GM12875 (cell line): Measurements from ENCODE around the gene RPP25L.

ENCODE experiments used
- H3K4me3 ChIP-seq: one replicate; pipeline ENCODE4 v1.5.1; 2011; ENCODE audit warnings: low read depth, low read length, control low read depth
- TF ChIP-seq, protein P1 (sequence below): IDR thresholded peaks from 2 replicates; pipeline ENCODE4 v1.5.1; 2011; ENCODE audit warnings: low read depth, mild to moderate bottlenecking, control low read depth, inconsistent platforms, low read length, moderate library complexity, borderline replicate concordance; ENCODE audit not compliant: insufficient read depth

RPP25L gene, protein sequence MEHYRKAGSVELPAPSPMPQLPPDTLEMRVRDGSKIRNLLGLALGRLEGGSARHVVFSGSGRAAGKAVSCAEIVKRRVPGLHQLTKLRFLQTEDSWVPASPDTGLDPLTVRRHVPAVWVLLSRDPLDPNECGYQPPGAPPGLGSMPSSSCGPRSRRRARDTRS

DNA sequence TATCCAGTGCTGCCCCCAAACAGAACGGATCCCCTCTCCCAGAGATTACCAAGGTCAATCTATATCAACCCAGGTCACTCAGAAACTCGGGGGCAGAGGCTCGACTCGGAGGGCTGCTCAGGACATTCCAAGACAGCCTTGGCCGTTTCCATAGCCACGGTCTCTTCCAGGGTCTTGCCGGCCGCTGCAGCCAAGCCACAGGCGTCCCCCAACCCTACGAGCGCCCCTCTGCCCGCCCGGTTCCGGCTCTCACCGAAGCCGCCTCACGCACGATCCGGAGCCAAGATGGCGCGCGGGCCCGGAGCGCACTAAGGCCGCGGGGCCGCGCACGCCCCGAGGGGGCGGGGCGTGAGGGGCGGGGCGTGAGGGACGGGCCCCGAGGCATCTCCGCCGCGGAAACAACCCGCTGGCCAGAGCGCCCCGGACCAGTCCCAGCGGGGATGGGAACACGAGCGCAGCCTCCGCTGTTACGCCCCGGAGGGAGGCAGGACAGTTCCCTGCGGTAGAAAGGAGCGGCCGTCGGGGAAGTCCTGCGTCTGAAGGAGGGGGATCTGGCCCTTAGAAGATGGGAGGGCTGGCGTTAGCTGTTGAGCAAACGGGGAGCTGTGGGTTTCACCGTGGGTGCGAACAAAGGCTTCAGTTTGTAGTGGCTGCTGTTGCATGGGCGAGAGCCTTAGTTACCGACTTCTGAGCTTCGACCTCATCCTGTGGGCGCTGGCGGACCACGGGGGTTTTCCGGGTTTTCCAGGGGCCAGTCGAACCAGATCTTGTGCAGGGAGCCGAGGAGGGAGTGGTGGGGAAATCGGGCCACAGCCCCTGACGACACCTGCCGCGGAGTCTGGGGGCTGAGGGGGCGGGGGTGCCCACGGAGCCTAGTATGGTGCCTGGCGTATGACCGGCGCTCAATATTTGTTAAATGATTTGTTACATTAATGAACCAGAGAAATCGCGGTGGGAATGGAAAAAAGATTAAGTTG lies at the start of gene RPP25L:
TSS of gene RPP25L (minus strand) at position 287 of the 977 bp plus-strand sequence. CDS start 801 bp downstream, outside the sequence.
- peak within 1 kb of the TSS; percentile 89 for H3K4me3 ChIP-seq
- TF ChIP-seq, protein P1, sequence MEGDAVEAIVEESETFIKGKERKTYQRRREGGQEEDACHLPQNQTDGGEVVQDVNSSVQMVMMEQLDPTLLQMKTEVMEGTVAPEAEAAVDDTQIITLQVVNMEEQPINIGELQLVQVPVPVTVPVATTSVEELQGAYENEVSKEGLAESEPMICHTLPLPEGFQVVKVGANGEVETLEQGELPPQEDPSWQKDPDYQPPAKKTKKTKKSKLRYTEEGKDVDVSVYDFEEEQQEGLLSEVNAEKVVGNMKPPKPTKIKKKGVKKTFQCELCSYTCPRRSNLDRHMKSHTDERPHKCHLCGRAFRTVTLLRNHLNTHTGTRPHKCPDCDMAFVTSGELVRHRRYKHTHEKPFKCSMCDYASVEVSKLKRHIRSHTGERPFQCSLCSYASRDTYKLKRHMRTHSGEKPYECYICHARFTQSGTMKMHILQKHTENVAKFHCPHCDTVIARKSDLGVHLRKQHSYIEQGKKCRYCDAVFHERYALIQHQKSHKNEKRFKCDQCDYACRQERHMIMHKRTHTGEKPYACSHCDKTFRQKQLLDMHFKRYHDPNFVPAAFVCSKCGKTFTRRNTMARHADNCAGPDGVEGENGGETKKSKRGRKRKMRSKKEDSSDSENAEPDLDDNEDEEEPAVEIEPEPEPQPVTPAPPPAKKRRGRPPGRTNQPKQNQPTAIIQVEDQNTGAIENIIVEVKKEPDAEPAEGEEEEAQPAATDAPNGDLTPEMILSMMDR: no peak

DNA sequence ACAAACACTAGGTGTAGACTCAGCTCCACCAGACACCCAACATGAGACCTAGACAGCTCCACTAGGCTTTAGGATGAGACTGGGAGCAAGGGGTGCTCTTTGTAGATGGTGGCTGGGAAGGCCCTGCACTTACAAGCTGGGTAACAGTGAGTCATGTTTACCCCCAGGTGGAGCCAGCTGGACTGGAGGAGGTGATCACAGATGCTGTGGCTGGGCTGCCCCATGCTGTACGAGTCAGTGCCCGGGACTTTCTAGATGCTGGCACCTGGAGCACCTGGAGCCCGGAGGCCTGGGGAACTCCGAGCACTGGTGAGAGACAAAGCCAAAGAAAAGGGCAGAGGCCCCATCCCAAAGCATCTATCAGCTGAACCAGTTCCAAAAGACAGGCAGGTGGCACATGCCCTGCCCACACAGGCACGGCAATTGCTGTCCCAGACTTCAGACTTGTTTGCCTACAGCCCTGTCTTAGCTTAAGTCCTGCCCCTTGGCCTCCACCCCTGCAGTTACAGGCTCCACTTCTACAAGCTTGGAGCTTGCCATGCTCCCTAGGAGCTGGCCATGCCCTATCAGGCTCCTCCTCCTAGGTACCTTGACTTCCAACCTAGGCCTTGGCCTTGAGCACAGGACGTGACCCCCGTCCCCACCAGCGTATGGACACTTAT lies 47.8 kb upstream of the RPP25L start:
- TF ChIP-seq, protein P1: no peak
- no peak overlapping the region for H3K4me3 ChIP-seq

DNA sequence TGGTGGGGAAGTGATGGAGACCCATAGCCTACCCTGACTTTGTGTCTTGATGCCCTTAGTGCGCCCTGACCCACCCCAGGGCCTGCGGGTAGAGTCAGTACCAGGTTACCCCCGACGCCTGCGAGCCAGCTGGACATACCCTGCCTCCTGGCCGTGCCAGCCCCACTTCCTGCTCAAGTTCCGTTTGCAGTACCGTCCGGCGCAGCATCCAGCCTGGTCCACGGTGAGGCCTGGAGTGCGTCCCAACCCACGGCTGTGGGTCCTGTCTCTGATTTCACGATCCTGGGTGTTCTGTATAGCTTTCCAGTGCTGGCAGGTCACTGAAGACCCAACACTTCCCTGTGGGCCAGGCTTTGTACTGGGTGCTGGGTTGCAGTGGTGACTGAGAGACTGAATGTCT lies 46.6 kb upstream of the RPP25L start:
- TF ChIP-seq, protein P1: no peak
- H3K4me3 ChIP-seq: no peak overlapping the region

DNA sequence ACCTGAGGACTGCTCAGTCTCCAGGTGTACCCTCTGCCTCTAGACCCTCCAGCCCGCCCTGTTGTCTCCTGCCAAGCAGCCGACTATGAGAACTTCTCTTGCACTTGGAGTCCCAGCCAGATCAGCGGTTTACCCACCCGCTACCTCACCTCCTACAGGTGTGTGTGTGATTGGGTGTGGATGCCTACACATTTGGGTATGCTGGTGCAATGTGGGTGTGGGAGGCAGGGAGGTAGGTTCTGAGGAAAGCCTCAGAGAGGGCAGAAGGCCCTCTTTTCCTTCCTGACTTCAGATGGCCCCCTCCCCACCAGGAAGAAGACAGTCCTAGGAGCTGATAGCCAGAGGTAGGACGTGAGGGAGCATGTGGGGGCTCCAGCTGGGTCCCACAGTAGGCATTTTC lies 45.1 kb upstream of the RPP25L start:
- no peak overlapping the region for H3K4me3 ChIP-seq
- TF ChIP-seq, protein P1: no peak

DNA sequence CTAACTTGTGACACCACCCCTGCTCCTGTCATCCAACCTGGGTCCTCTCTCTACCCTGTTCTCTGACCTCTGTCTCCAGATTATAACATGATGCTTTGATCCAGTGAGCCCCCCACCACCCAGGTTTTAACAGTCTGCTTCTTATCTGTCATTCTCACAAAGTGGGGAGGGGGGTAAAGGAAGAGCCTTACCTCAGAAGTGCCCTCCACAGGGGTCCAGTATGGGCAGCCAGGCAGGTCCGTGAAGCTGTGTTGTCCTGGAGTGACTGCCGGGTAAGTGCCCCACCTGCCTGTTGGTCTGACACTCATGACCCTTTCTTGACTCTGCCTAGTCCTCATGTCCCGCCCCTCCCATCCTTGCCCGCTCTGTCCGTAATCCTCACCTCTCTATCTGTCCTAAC lies 43.5 kb upstream of the RPP25L start:
- no peak overlapping the region for H3K4me3 ChIP-seq
- TF ChIP-seq, protein P1: no peak

DNA sequence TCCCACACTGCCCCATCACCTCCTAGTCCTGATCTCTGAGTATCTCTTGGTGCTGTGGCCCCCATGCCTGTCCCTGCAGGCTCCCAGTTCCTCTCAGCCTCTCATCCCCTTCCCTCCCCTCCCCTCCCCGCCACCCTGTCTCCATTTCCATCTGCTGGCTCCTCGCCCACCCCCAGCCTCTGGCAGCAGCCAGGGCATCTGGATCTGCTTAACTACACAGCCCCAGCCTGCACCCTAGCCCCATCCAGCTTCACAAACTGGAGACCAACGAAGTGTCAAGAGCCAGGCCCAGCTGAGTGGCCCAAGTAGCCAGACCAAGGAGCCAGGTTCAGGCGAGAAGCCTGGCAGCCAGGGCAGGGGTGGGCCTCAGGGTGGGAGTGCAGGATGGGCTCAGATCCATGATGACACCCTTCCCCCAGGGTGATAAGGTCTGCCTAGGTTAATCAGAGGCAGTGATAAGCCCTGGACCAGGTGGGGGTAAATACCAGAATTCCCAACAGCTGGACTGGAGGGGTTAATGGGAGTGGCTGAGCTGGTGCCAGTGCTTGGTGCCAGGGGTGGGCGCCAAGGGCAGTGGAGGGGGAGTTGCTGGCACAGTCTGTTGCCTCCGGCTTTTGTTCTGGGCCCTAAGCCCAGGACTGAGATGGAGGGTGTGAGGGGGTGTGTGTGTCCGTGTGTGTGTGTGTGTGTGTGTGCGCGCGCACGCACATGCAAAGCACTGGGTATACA lies 42.6 kb upstream of the RPP25L start:
- H3K4me3 ChIP-seq: no peak overlapping the region
- TF ChIP-seq, protein P1: no peak
